HepG2 (cell line): Measurements from ENCODE around the gene BTBD8. TPM values are rescaled to one million over a fixed set of nuclear protein-coding genes. Genes with fewer than 3 reads are reported as not detected.

ENCODE experiments used
- ATAC-seq: fragments of 200-7000 bp; cut with Tn5 transposase; 3 replicates; pipeline ENCODE4 v1.9.1; 2020; ENCODE audit warnings: mild to moderate bottlenecking, moderate library complexity
- BruUV-seq: library from RNA; stranded (reverse); fragments of 400-500 nt; replicated peaks from 2 replicates; lab custom pipeline; 2021; lab: Mats Ljungman, UMichigan
- CTCF ChIA-PET: fragments of 300-600 bp; formaldehyde crosslinking; extraction: SDS; loops from one replicate; lab custom pipeline; 2021; ENCODE audit warnings: low total read pairs, inconsistent platforms, low intra/inter-chr PET ratio; lab: Yijun Ruan, JAX
- POLR2A ChIA-PET: fragments of 350-600 bp; sonication (Branson Sonifier 250); formaldehyde crosslinking; loops from one replicate; lab custom pipeline; 2020; ENCODE audit warnings: antibody characterized with exemption, inconsistent platforms; lab: Yijun Ruan, JAX
- DNase-seq: peaks from one replicate; pipeline ENCODE4 v3.0.0-alpha.2; 2015; ENCODE audit warnings: low spot score
- FAIRE-seq: peaks from 3 replicates; lab custom pipeline; 2011; peaks lifted over from hg19 to GRCh38; lab: Jason Lieb, UNC
- H2AFZ ChIP-seq: one replicate; pipeline ENCODE4 v1.6.1; 2011; ENCODE audit warnings: low read length, inconsistent platforms
- H3K27ac ChIP-seq: fragments of 300-600 bp; 3 replicates; pipeline ENCODE4 v1.8.0; 2011; ENCODE audit warnings: mixed run types, mild to moderate bottlenecking, mixed read lengths, low read length, inconsistent platforms; ENCODE audit not compliant: insufficient read depth; ENCODE audit errors: extremely low read length
- H3K27me3 ChIP-seq, 2 experiments: fragments of 200-600 bp in 1 of 2; 2 replicates in 1 of 2; 3 replicates in 1 of 2; pipeline versions ENCODE4 v1.6.0 to v1.8.0; 2011; ENCODE audit warnings: low read length in 2 of 2, mild to moderate bottlenecking in 2 of 2, moderate library complexity in 2 of 2, inconsistent platforms in 1 of 2; ENCODE audit not compliant: insufficient read depth in 2 of 2, control insufficient read depth in 1 of 2
- H3K36me3 ChIP-seq, 2 experiments: fragments of 200-600 bp in 1 of 2; replicated peaks in 1 of 2; 2 replicates in 1 of 2; 3 replicates in 1 of 2; pipeline versions ENCODE4 v1.5.1 to v1.8.0; 2011; ENCODE audit warnings: low read length in 2 of 2, inconsistent platforms in 1 of 2; ENCODE audit not compliant: insufficient read depth in 2 of 2, control insufficient read depth in 1 of 2
- H3K4me1 ChIP-seq: 2 replicates; pipeline ENCODE4 v1.5.1; 2012; ENCODE audit warnings: low read length, inconsistent platforms; ENCODE audit not compliant: insufficient read depth
- H3K4me2 ChIP-seq: 2 replicates; pipeline ENCODE4 v1.6.0; 2011; ENCODE audit warnings: low read depth, low read length, inconsistent platforms
- H3K4me3 ChIP-seq, 3 experiments: fragments of 200-600 bp in 1 of 3; sonication (generic), shearing (Covaris generic) in 1 of 3; replicated peaks in 1 of 3; 2 replicates each; pipeline ENCODE4 v1.5.1; 2011 to 2016; ENCODE audit warnings: low read length in 3 of 3, inconsistent platforms in 2 of 3, low read depth in 2 of 3, mild to moderate bottlenecking in 2 of 3, control low read depth in 1 of 3, mixed read lengths in 1 of 3; ENCODE audit not compliant: insufficient read depth in 1 of 3
- H3K79me2 ChIP-seq: one replicate; pipeline ENCODE4 v1.6.1; 2011; ENCODE audit warnings: low read length, inconsistent platforms; ENCODE audit not compliant: insufficient read depth
- H3K9ac ChIP-seq: 2 replicates; pipeline ENCODE4 v1.6.0; 2011; ENCODE audit warnings: mild to moderate bottlenecking, low read depth, low read length, inconsistent platforms; ENCODE audit not compliant: insufficient read depth
- H3K9me3 ChIP-seq: 2 replicates; pipeline ENCODE4 v1.5.1; 2012; ENCODE audit warnings: mild to moderate bottlenecking, low read length
- H4K20me1 ChIP-seq: 2 replicates; pipeline ENCODE4 v1.6.0; 2011; ENCODE audit warnings: inconsistent platforms, mild to moderate bottlenecking, low read length, moderate library complexity; ENCODE audit not compliant: insufficient read depth
- CTCF ChIP-seq: sonication (generic); formaldehyde crosslinking; IDR thresholded peaks from 2 replicates; pipeline ENCODE4 v1.5.0; 2020; ENCODE audit warnings: mild to moderate bottlenecking, missing genetic modification reagents, moderate library complexity
- DMAP1 ChIP-seq: IDR thresholded peaks from 2 replicates; pipeline ENCODE4 v1.6.1; 2016
- DNMT1 ChIP-seq: sonication (generic); formaldehyde crosslinking; IDR thresholded peaks from 2 replicates; pipeline ENCODE4 v1.5.1; 2020; ENCODE audit warnings: mild to moderate bottlenecking, missing genetic modification reagents
- GLI4 ChIP-seq: sonication (generic); formaldehyde crosslinking; IDR thresholded peaks from 2 replicates; pipeline ENCODE4 v1.5.1; 2020; ENCODE audit warnings: missing genetic modification reagents, mild to moderate bottlenecking, moderate library complexity, borderline replicate concordance
- GMEB1 ChIP-seq: sonication (generic); formaldehyde crosslinking; IDR thresholded peaks from 2 replicates; pipeline ENCODE4 v1.5.1; 2020; ENCODE audit warnings: missing genetic modification reagents, mild to moderate bottlenecking, borderline replicate concordance
- REPIN1 ChIP-seq: sonication (generic); formaldehyde crosslinking; IDR thresholded peaks from 2 replicates; pipeline ENCODE4 v1.8.0; 2022; ENCODE audit warnings: missing genetic modification reagents, low read depth, mild to moderate bottlenecking, borderline replicate concordance
- STAG1 ChIP-seq: sonication (generic); formaldehyde crosslinking; IDR thresholded peaks from 2 replicates; pipeline ENCODE4 v1.4.0; 2020; ENCODE audit warnings: missing genetic modification reagents
- TSC22D2 ChIP-seq: sonication (generic); formaldehyde crosslinking; IDR thresholded peaks from 2 replicates; pipeline ENCODE4 v1.5.1; 2020; ENCODE audit warnings: missing genetic modification reagents, mild to moderate bottlenecking, borderline replicate concordance
- ZBTB40 ChIP-seq, 2 experiments: fragments of 450-650 bp in 1 of 2; sonication (generic) in 1 of 2; formaldehyde crosslinking in 1 of 2; IDR thresholded peaks; 2 replicates each; pipeline versions ENCODE4 v1.6.1 to v1.8.0; 2016 to 2022; ENCODE audit warnings: antibody characterized with exemption in 1 of 2, mild to moderate bottlenecking in 1 of 2, missing genetic modification reagents in 1 of 2
- ZNF747 ChIP-seq: sonication (generic); formaldehyde crosslinking; IDR thresholded peaks from 2 replicates; pipeline ENCODE4 v1.8.1; 2023; ENCODE audit warnings: missing genetic modification reagents, mild to moderate bottlenecking, borderline replicate concordance
- WGBS: methylation state at CpG from one replicate; pipeline ENCODE4 v1.1.6; 2017; ENCODE audit warnings: low lambda C conversion rate; 5-methylcytosine and 5-hydroxymethylcytosine counted together
- in situ Hi-C: cut with HindIII; loops from 2 replicates; pipeline ENCODE4 v1.10.0; 2017; ENCODE audit warnings: low pct_unique_long_range_greater_than_20kb; ENCODE audit not compliant: extremely low pct_ligation_motif_present
- intact Hi-C: fragments of 100-400 bp; cut with micrococcal nuclease; formaldehyde crosslinking; loops from one replicate; pipeline ENCODE4 v1.10.0; 2022; ENCODE audit not compliant: unreplicated experiment
- polyA plus RNA-seq, 8 experiments: library from polyadenylated mRNA; depleted of rRNA in 3 of 8; stranded (reverse) in 7 of 8; unstranded in 1 of 8; fragments of >200 nt; fragmentation: Illumina TruSeq in 4 of 8; extraction: Trizol in 4 of 8; gene quantifications; 2 replicates each; pipeline versions ENCODE4 v1.2.1 to v1.2.3, GENCODE V29; 2011 to 2016; ENCODE audit warnings: low read depth in 4 of 8, missing spikeins in 1 of 8, mixed read lengths in 1 of 8; ENCODE audit not compliant: insufficient read depth in 1 of 8
- total RNA-seq, 5 experiments: library from RNA; depleted of rRNA; stranded (reverse); fragments of >200 nt; fragmentation: Illumina TruSeq; extraction: Trizol; gene quantifications; 2 replicates each; pipeline ENCODE4 v1.2.3, GENCODE V29; 2016; ENCODE audit warnings: low read depth in 1 of 5

Gene BTBD8
- total and polyA plus RNA-seq, 2 of the 13 experiments (the other 11 are each of a cell fraction or from before 2014, with no cell fraction given): 0.41 to 1.8 TPM

DNA sequence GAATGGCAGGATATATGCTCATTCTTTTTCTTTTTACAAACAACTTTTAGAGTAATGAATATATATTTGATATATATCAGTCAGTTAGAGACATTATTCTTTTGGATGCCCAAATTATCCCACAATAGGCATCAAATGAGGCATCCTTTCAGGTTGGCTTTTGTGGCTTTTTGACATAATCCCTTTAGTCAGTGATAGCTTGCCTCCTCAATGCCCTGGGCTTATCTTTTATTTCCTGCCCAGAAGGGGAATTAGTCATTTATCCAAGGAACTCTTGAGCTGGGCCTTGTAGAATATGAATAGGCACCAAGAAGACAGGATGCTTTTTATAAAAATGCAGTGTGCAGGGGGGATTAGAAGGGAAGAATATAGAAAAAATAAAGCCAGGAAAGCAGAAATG is 28.2 kb upstream of the BTBD8 start (continued):
- TF ChIP-seq DMAP1 (CRISPR knock-in tag) (no peak), TSC22D2 (CRISPR knock-in tag) (no peak), GLI4 (CRISPR knock-in tag) (no peak), REPIN1 (CRISPR knock-in tag) (no peak), GMEB1 (CRISPR knock-in tag) (no peak), ZNF747 (no peak)
- TF ChIP-seq, all 625 proteins: peak for 0

DNA sequence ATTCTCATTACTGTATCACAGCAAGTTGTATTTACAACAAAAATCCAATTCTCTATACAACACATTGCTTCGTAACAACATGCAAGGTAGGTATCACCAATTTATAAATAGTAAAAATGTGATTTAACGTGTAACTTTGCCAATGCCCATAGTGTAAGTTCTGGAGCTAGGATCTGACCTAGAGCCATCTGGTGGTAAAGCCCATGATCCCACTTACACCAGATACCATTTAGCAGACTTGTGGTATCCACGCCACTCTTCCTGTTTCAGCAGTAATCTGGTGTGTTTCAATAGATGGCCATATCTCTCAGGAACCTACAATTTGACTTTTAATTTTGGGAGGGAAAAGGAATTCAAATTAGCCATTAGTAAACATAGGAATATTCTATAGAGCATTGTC is 15.1 kb upstream of the BTBD8 start:
- FAIRE-seq: peak; percentile 61
- no TSS peak for BruUV-seq
- TF ChIP-seq DNMT1 (CRISPR knock-in tag): no peak
- TF ChIP-seq CTCF (CRISPR knock-in tag): peak; percentile 36; the same call in 1 of the 2 replicates
- peak; percentile 40 for TF ChIP-seq STAG1 (CRISPR knock-in tag)
- TF ChIP-seq ZBTB40 (IDR thresholded peaks at IDR 0.05): no peak
- TF ChIP-seq ZBTB40 (CRISPR knock-in tag; IDR thresholded peaks at IDR 0.05): no peak

More for the DNA sequence above, 15.1 kb upstream of the BTBD8 start:
- peak; percentile 77 for ATAC-seq
- H3K4me2 ChIP-seq: no peak overlapping the region
- no peaks in the 10 kb centered on the region for H3K4me1 ChIP-seq
- no peak overlapping the region for H3K9ac ChIP-seq
- ChIA-PET POLR2A (no interaction called here), CTCF (no interaction called here)
- H3K9me3 ChIP-seq: no peaks in the 10 kb centered on the region
- intact Hi-C loops (no loop called here), in situ Hi-C loops (no loop called here)
- no peaks in the 10 kb centered on the region for H4K20me1 ChIP-seq
- no peaks in the 10 kb centered on the region for H3K27me3 ChIP-seq
- no peaks in the 10 kb centered on the region for H3K79me2 ChIP-seq
- WGBS: 18% methylated on average over 3 of the region's 3 CpGs
- no peaks in the 10 kb centered on the region for H3K36me3 ChIP-seq
- no peak overlapping the region for H3K27ac ChIP-seq
- H2AFZ ChIP-seq: no peak overlapping the region
- DNase-seq: peak; percentile 11
- no peak overlapping the region for H3K4me3 ChIP-seq
